ENCODE results near the gene FBXW11.

GRCh38 chr5:171837522-171837921, 168.9 kb downstream of the FBXW11 start:
- no peak for TF ChIP-seq CTCF (IDR thresholded peaks at IDR 0.05)
- no peak for TF ChIP-seq POLR2A (IDR thresholded peaks at IDR 0.05)
